ENCODE measurements around the gene GMEB1. TPM values are rescaled to one million over a fixed set of nuclear protein-coding genes. Genes with fewer than 3 reads are reported as not detected.

Gene GMEB1
- polyA plus RNA-seq, 2 of the 4 experiments (the other 2 are of a cell fraction): 5.2 to 7.1 TPM

GRCh38 chr1:28755701-28756100, 87.1 kb downstream of the GMEB1 start:
- ATAC-seq (no peak), DNase-seq (ENCODE audit: low read depth in 1 of 2, low spot score in 1 of 2) (no peak), FAIRE-seq (no peak)
- H3K9me3 ChIP-seq: no peaks in the 10 kb centered on the region
- WGBS (ENCODE audit: missing lambda C conversion rate): 96% methylated on average over 1 of the region's 1 CpG
- H3K4me2 ChIP-seq: no peak overlapping the region
- CTCF ChIA-PET: interaction anchor here (2.2 kb wide), 1 partner anchor 19 kb away, joined by 6 read pairs; the partner anchor contains the start of gene YTHDF2
- no peak overlapping the region for H3K27ac ChIP-seq
- POLR2A ChIA-PET: no interaction called here
- no peak overlapping the region for H3K4me3 ChIP-seq
- TF ChIP-seq PBX3 (IDR thresholded peaks at IDR 0.05): no peak
- TF ChIP-seq ZSCAN20 (CRISPR knock-in tag; IDR thresholded peaks at IDR 0.05): no peak
- no peak for TF ChIP-seq SREBF2 (IDR thresholded peaks at IDR 0.05)
- TF ChIP-seq KDM1A (IDR thresholded peaks at IDR 0.05; ENCODE audit: low read depth): no peak
- TF ChIP-seq RFX5 (IDR thresholded peaks at IDR 0.05): no peak
- no peak for TF ChIP-seq ZC3H11A (IDR thresholded peaks at IDR 0.05)
- no peak for TF ChIP-seq EP300 (IDR thresholded peaks at IDR 0.05)
- TF ChIP-seq HEYL (CRISPR knock-in tag; IDR thresholded peaks at IDR 0.05): no peak
- H3K4me1 ChIP-seq: peaks cover 14% of the 10 kb centered on the region

- Histone ChIP-seq H3K9me3 (no peaks in the 10 kb centered on the region), H3K27ac (no peak overlapping the region), H3K4me1 (peaks cover 2% of the 10 kb centered on the region; the same call in 2 of the 3 replicates), H3K4me2 (no peak overlapping the region), H3K4me3 (no peak overlapping the region)
- ChIA-PET POLR2A (interaction anchor here (0.6 to 1.1 kb wide), 2 partner anchors 108 to 449 kb away, joined by 3 read pairs; partner anchors contain the start of gene RNU11), CTCF (interaction anchor here (0.6 to 1.0 kb wide), 2 partner anchors 13 to 29 kb away, joined by 3 read pairs; no protein-coding TSS in a partner anchor)
- ATAC-seq: peak in 1 of 2 experiments; percentile 40; a peak in 1 of 6 replicates
- 0 out of 3 replicates have a peak, but pooled peaks have one; percentile 13 for TF ChIP-seq CTCF (IDR thresholded peaks at IDR 0.05)
- TF ChIP-seq RARB (CRISPR knock-in tag; IDR thresholded peaks at IDR 0.05): no peak
- WGBS (ENCODE audit: missing lambda C conversion rate): 63% methylated on average over 5 of the region's 5 CpGs
- no peak for FAIRE-seq
- no peak for DNase-seq (ENCODE audit: low read depth in 1 of 2, low spot score in 1 of 2)
Observed at GRCh38 chr1:28756846-28757245, 88.3 kb downstream of the GMEB1 start.

GRCh38 chr1:28758420-28758819, 89.8 kb downstream of the GMEB1 start:
- no peak for FAIRE-seq
- POLR2A ChIA-PET: no interaction called here

More at GRCh38 chr1:28758420-28758819, 89.8 kb downstream of the GMEB1 start:
- 93% methylated on average over 4 of the region's 4 CpGs for WGBS (ENCODE audit: missing lambda C conversion rate)
- Histone ChIP-seq H3K27ac (no peak overlapping the region), H3K4me3 (no peak overlapping the region), H3K4me1 (no peaks in the 10 kb centered on the region), H3K4me2 (no peak overlapping the region), H3K9me3 (no peaks in the 10 kb centered on the region)
- no peak for ATAC-seq
- no peak for TF ChIP-seq ZFP36 (IDR thresholded peaks at IDR 0.05; ENCODE audit: borderline replicate concordance, partially characterized antibody)
- no peak for TF ChIP-seq NFE2L2 (conservative IDR thresholded peaks at IDR 0.05; ENCODE audit: low read length)
- no peak for TF ChIP-seq FOSL2 (IDR thresholded peaks at IDR 0.05)
- no peak for TF ChIP-seq FOSL2 (CRISPR knock-in tag; IDR thresholded peaks at IDR 0.05)
- TF ChIP-seq TFCP2L1 (CRISPR knock-in tag; IDR thresholded peaks at IDR 0.05): no peak
- no peak for TF ChIP-seq ATOH8 (CRISPR knock-in tag; IDR thresholded peaks at IDR 0.05; ENCODE audit: low read depth)
- no peak for TF ChIP-seq EHF (CRISPR knock-in tag; IDR thresholded peaks at IDR 0.05)
- no peak for TF ChIP-seq JUNB (IDR thresholded peaks at IDR 0.05)
- no peak for TF ChIP-seq HEYL (CRISPR knock-in tag; IDR thresholded peaks at IDR 0.05)
- no peak for TF ChIP-seq BHLHE40 (IDR thresholded peaks at IDR 0.05; ENCODE audit: low read depth, low read length)
- TF ChIP-seq NR3C1 (IDR thresholded peaks at IDR 0.05): no peak
- TF ChIP-seq CTCF (IDR thresholded peaks at IDR 0.05): no peak
- TF ChIP-seq EHMT2 (IDR thresholded peaks at IDR 0.05; ENCODE audit: low read depth): no peak
- TF ChIP-seq TP53 (CRISPR knock-in tag; IDR thresholded peaks at IDR 0.05): no peak
- no peak for TF ChIP-seq REST (IDR thresholded peaks at IDR 0.05)
- CTCF ChIA-PET: interaction anchor here (1.0 to 1.1 kb wide), 2 partner anchors 12 to 26 kb away, joined by 3 to 4 read pairs; no protein-coding TSS in a partner anchor
- no peak for DNase-seq (ENCODE audit: low read depth in 1 of 2, low spot score in 1 of 2)

Measured in A549 (cell line).